ENCODE data around the gene ACTN2.
A peak's percentile ranks its signal among the peaks of the same experiment; 100 is the strongest.

ACTN2 gene

GRCh38 chr1:236742421-236743160 is 56.3 kb downstream of the ACTN2 start:
- DNase-seq (ENCODE audit: low spot score): no peak

DNA sequence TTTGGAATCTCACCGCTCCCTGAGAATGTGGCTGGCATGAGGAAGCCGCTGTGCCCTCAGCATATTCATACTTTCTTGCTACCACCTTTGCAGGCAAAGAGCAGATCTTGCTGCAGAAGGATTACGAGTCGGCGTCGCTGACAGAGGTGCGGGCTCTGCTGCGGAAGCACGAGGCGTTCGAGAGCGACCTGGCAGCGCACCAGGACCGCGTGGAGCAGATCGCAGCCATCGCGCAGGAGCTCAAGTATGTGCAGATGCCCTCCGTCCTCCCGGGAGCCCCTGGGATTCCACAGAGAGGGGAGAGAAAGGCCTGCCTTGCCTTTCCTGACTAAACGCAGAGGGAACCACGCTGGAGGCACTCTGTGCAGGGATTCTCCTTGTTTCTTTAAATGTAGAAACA is 58.2 kb downstream of the ACTN2 start:
- DNase-seq (ENCODE audit: low spot score): no peak

DNA sequence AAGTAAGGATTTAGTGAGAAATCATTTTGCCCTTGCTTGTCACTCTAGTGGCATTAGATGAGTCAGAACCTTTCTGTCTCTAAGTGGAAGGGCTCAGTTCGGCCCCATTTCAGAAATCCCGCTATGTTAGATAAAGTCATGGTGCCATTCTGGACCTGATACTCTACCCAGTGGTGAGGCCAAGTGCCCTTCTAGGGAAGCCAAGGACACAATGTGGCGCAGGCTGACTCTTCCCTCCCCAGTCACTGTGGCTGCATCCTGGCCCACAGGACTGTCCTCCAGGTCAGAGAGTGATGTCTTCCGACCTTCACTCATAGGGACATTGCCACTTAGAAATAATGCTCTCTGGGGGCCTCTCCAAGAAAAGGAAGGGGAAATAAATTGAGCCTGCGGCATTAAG is 60.5 kb downstream of the ACTN2 start:
- no peak for DNase-seq (ENCODE audit: low spot score)

DNA sequence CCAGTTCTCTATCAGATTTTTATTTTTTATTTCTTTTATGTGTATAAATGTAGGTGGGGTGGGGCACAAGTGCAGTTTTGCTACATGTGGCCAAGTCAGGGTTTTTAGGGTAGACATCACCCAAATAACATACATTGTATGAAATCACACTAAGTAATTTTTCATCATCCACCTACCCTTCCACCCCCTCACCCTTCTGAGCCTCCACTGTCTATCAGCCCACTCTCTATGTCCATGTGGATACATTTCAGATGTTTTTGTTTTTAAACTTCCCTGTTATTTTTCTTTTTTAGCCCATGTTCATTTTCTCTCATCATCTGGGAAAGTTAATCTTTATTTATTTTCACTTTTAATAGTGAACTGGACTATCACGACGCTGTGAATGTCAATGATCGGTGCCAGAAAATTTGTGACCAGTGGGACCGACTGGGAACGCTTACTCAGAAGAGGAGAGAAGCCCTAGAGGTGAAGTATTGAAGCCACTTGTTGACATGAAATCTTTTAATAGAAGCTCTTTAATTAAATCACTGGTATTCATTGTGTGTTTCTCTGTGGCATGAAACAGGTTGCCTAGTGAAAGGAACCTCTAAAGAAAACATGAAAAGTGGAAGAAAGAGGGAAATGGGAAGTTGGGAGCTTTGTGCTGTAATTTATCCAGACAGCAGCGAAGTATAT is 61.1 kb downstream of the ACTN2 start:
- DNase-seq (ENCODE audit: low spot score): no peak

- DNase-seq (ENCODE audit: low spot score): no peak
These were observed 62.1 kb downstream of the ACTN2 start for GRCh38 chr1:236748268-236748870.

DNA sequence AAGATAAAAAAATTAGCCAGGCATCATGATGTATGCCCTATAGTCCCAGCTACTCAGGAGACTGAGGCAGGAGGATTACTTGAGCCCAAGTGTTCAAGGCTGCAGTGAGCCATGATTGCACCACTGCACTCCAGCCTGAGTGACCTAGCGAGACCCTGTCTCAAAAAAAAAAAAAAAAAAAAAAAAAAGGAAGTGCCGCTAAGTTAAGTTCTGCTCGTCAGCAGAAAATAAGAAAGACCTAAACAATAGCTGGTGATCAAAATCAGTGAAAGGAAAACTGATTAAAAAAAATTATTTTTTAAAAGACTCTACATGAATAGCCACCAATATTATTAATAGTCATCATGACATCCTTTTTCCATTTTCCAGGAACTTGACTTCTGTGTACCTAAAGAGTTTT is 64.6 kb downstream of the ACTN2 start:
- DNase-seq (ENCODE audit: low spot score): no peak

DNA sequence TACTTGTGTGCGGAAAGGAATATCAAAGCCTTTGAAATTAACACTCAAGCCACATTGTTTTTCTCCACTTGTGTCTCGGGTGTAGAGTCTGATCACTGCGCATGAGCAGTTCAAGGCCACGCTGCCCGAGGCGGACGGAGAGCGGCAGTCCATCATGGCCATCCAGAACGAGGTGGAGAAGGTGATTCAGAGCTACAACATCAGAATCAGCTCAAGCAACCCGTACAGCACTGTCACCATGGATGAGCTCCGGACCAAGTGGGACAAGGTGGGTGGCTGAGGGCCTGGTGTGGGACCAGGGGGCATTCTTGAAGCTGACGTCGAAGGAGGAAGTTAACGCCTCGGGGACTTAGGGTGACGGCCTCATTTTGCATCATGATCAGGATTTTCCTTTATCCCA is 65.1 kb downstream of the ACTN2 start:
- DNase-seq (ENCODE audit: low spot score): no peak

DNA sequence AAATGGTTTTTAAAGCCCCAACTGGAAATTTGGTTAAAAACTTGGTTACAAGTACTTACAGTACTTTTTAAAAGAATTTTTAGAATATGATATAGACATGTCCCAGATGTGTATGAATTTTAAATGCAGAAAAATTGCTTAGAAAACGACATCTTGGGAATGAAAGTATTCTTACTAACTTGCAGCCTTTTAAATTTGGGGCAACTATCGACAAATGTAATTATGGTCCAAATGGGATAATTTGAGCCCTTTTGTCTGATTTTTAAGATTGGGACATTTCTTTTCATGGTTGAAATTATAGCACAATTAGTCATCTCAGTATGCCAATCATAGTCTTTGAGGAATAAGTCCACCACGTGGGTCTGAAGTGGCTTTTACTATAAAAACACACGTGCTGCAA is 65.6 kb downstream of the ACTN2 start:
- no peak for DNase-seq (ENCODE audit: low spot score)

GRCh38 chr1:236753516-236753915 is 67.2 kb downstream of the ACTN2 start:
- DNase-seq (ENCODE audit: low spot score): peak; percentile 44

GRCh38 chr1:236753964-236754363 is 67.7 kb downstream of the ACTN2 start:
- DNase-seq (ENCODE audit: low spot score): no peak

DNA sequence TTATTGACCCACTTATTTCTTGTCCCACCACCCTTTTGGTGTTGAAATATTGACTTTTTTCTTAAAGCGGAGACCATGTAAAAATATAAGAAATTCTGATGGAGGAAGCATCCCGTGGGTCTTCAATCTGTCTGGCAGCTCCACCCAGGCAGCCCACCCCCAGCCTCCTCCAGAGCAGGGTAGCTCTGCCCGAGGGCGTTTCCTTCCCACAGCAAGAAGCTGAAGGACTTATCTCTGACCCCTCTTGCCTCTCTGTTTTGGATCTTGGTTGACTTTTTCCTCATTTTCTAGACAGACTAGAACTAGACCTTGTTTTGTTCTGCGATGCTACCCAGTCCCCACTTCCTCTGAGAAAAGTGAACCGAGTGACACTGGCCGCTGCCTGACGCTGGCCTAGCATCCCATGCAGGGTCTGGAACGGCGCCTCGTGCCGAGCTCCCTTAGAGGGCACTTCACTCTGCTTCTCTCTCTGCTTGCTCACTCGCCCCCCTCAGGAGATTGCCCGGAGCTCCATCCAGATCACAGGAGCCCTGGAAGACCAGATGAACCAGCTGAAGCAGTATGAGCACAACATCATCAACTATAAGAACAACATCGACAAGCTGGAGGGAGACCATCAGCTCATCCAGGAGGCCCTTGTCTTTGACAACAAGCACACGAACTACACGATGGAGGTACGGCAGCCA is 68.4 kb downstream of the ACTN2 start:
- no peak for DNase-seq (ENCODE audit: low spot score)

DNA sequence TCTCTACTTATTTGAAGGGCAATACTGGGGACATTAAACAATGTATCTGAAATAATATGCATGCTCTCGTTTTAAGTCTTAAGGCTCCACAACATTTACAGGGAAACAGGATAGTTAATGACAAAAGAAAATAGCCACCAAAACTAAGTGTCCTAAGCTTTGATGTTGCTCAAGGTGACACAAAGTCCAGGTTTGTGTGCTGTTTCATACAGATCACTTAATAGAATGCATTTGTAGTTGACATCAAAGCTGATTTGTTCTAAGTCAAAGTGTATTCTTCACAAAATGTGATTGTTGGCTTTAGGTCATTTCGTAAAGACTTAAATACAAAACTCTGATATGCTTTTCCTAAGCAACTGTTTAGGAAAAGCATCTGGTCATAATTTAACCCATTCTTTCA is 71.3 kb downstream of the ACTN2 start:
- no peak for DNase-seq (ENCODE audit: low spot score)

GRCh38 chr1:236759252-236759859 is 73.1 kb downstream of the ACTN2 start:
- DNase-seq (ENCODE audit: low spot score): peak; percentile 49

- no peak for DNase-seq (ENCODE audit: low spot score)
These were observed 74.2 kb downstream of the ACTN2 start for GRCh38 chr1:236760480-236760879.

DNA sequence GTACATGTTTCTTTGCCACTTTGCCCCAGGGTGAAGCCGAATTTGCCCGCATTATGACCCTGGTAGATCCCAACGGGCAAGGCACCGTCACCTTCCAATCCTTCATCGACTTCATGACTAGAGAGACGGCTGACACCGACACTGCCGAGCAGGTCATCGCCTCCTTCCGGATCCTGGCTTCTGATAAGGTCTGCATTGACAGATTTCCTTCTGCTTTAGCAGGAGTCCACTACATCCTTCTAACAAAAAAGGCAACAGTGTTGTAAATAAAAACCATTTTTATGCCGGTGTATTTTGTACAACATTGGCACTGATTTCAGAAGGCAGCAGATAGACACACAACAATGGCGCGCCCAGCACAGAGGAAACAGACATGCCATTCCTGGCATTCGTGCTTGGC is 74.7 kb downstream of the ACTN2 start:
- no peak for DNase-seq (ENCODE audit: low spot score)

- no peak for DNase-seq (ENCODE audit: low spot score)
These were observed 75.3 kb downstream of the ACTN2 start for GRCh38 chr1:236761397-236762132.

DNA sequence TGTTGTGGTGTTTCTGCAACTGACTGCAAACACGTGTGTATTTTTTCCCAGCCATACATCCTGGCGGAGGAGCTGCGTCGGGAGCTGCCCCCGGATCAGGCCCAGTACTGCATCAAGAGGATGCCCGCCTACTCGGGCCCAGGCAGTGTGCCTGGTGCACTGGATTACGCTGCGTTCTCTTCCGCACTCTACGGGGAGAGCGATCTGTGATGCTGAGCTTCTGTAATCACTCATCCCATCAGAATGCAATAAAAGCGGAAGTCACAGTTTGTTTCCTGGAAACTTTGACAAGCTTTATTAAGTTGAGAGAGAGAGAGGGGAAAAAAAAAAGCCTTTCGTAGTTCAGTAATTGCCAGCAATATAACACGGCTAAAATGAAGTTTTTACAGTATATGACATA is 76.1 kb downstream of the ACTN2 start:
- no peak for DNase-seq (ENCODE audit: low spot score)

GRCh38 chr1:236765831-236766230 is 79.5 kb downstream of the ACTN2 start:
- DNase-seq (ENCODE audit: low spot score): no peak

DNA sequence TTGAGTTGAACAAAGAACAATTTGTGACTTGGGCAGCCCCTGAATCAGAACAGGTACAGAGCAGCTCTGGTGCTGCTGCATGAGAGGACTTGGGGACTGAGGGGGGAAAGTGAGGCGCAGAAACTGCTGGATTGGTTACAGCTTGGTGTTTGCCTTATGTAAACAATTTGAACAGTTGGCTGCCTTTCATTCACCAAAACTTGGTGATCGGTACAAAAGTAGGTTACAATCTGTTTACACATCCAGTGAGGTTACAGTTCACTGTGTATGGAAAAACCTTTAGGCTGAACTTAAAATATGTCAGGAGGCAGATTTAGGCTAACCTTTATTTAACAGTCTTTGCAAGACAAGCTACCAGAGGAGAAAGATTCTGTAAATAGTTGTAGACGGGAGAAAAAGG is 80.2 kb downstream of the ACTN2 start:
- no peak for DNase-seq (ENCODE audit: low spot score)

DNA sequence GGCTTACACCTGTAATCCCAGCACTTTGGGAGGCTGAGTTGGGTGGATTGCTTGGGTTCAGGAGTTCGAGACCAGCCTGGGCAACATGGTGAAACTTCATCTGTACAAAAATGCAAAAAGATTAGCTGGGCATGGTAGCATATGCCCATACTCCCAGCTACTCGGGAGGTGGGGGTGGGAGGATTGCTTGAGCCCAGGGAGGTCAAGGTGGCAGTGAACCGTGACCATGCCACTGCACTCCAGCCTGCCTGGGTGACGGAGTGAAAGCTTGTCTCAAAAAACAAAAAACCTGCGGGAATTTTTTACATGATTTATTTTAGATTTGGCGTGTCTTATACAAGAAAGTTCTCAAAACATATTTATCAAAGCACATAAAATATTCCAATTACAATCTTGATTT is 81.0 kb downstream of the ACTN2 start:
- no peak for DNase-seq (ENCODE audit: low spot score)

- DNase-seq (ENCODE audit: low spot score): no peak
These were observed 82.3 kb downstream of the ACTN2 start for GRCh38 chr1:236768601-236769000.

DNA sequence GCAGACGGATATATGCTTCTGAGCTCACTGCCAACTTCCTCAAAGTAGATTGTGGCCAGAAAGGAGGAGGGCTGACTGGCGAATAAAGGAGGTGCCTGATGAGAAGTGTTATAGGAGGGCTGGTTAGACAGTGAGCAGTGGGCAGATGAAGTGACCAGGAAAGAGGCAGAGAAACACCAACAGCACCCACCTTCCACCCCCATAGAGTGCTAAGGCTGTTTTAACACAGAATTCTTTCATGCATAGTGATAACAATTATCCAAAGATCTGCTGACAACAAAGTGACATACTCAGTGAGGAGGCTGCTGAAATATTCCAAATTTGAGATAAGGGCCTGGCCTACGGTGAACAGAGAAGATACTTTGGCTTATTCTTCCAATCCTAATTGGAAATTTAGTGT is 87.6 kb downstream of the ACTN2 start:
- no peak for DNase-seq (ENCODE audit: low spot score)
